ENCODE measurements around the gene RGS7.

The RGS7 gene

DNA sequence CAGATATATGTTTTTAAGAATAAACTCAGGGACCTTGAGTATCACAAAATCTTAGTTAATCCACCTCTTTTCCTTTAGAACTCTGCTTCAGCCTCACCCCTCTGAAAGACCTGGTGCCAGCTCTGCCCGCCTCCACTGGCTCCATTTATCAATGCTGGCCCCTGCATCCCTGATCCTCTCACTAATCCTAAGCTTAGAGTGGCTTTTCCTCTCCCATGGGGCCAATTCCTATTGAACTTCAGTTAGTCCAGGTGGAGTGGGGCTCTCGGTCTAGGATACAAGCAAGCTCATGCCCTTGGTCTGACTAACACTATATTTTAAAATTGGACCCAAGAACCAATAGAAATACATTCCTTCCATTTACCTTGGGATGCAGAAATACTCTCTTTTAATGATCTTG, 87.0 kb downstream of the RGS7 start:
- TF ChIP-seq, protein P1, sequence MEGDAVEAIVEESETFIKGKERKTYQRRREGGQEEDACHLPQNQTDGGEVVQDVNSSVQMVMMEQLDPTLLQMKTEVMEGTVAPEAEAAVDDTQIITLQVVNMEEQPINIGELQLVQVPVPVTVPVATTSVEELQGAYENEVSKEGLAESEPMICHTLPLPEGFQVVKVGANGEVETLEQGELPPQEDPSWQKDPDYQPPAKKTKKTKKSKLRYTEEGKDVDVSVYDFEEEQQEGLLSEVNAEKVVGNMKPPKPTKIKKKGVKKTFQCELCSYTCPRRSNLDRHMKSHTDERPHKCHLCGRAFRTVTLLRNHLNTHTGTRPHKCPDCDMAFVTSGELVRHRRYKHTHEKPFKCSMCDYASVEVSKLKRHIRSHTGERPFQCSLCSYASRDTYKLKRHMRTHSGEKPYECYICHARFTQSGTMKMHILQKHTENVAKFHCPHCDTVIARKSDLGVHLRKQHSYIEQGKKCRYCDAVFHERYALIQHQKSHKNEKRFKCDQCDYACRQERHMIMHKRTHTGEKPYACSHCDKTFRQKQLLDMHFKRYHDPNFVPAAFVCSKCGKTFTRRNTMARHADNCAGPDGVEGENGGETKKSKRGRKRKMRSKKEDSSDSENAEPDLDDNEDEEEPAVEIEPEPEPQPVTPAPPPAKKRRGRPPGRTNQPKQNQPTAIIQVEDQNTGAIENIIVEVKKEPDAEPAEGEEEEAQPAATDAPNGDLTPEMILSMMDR (conservative IDR thresholded peaks at IDR 0.05; ENCODE audit: low read depth) = no peak
- CTCF ChIA-PET = interaction anchor here (0.7 to 0.9 kb wide), 2 partner anchors 10 to 1277 kb away, joined by 3 to 8 read pairs; no protein-coding TSS in a partner anchor
- DNase-seq (ENCODE audit: low spot score) = no peak
- POLR2A ChIA-PET (ENCODE audit: low non-redundant PET) = no interaction called here
- no peak overlapping the region for H3K27ac ChIP-seq

DNA sequence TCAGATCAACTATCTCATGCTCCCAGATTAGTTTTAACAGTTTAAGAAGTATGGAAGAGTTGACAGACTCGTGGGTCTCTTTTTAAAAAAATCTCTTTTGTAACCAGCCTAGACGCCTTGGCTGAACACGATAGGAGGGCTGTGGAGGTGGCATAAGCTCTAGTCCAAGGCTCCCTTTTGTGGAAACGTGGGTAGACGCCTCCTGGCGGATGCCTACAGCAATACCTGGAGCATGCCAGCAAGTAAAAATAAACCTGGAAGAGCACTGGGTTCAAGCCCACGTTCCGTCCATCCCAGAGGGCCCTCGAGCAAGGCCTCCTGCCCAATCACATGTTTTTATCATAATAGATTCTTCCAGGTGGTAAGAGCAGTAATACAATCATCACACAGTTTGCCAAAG, 87.9 kb downstream of the RGS7 start:
- DNase-seq (ENCODE audit: low spot score) = no peak
- no peak overlapping the region for H3K27ac ChIP-seq
- TF ChIP-seq, protein P1 (conservative IDR thresholded peaks at IDR 0.05; ENCODE audit: low read depth) = no peak
- POLR2A ChIA-PET (ENCODE audit: low non-redundant PET) = no interaction called here
- CTCF ChIA-PET = no interaction called here

DNA sequence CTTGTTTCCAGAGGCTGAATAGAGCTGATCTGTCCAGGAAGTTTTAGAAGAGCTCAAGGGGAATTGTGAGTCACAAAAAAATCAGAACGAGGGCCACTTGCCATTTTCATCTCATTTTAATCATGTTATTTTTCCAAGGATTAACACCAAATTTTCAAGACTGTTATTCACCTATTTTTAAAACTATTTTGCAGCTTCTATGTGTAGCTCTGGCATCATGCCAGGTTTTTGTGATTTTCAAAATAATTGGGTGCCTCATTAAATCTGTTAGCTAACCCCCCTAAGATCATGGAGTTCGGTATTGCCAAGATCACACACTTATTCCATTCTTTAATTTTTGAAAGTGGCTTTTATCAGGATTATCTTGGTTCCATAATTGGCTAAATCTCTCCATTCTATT, 90.9 kb downstream of the RGS7 start:
- ChIA-PET CTCF (interaction anchor here (0.5 kb wide), 1 partner anchor 301 kb away, joined by 3 read pairs; no protein-coding TSS in a partner anchor), POLR2A (ENCODE audit: low non-redundant PET) (no interaction called here)

DNA sequence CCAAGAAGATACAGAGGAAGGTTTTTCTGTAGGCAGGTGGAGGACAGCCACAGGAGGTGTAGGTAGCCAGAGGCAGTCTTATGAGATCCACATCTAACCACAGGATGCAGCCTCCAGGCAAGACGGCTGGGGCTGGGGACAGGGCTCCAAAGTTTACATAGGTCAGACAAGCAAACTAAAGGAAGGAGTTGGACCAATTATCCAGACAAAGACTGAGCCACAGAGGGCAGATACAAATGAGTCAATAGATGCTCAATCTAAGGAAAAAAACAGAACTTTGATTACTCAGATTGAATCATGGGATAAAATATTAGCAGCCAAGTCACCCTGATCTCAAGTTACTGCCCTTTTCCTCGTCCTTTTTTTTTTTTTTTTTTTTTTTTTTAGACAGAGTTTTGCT, 91.6 kb downstream of the RGS7 start:
- ChIA-PET CTCF (no interaction called here), POLR2A (ENCODE audit: low non-redundant PET) (no interaction called here)
- DNase-seq (ENCODE audit: low spot score) = no peak
- TF ChIP-seq, protein P1 (conservative IDR thresholded peaks at IDR 0.05; ENCODE audit: low read depth) = no peak
- H3K27ac ChIP-seq = no peak overlapping the region

More for the DNA sequence above, 90.9 kb downstream of the RGS7 start:
- TF ChIP-seq, protein P1 (conservative IDR thresholded peaks at IDR 0.05; ENCODE audit: low read depth) = no peak
- H3K27ac ChIP-seq = no peak overlapping the region
- DNase-seq (ENCODE audit: low spot score) = no peak

DNA sequence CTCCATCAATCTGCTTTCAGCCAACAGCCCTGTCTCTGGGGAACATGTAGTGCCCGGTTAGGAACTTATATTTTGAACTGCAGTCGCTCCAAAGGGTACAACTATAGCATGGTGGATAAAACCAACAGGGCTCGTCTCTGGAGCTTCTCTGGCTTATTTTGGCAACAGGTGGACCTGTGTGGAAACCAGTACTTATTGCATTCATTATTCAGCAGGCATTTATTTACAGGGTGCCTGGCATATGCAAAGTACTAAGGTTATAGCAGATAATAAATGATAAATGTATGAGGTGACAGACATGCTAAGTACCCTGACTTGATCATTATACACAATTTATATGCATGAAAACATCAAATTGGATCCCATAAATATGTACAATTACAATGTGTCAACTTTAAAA, 93.7 kb downstream of the RGS7 start:
- POLR2A ChIA-PET (ENCODE audit: low non-redundant PET) = no interaction called here
- CTCF ChIA-PET = no interaction called here
- TF ChIP-seq, protein P1 (conservative IDR thresholded peaks at IDR 0.05; ENCODE audit: low read depth) = no peak
- no peak for DNase-seq (ENCODE audit: low spot score)
- H3K27ac ChIP-seq = no peak overlapping the region

DNA sequence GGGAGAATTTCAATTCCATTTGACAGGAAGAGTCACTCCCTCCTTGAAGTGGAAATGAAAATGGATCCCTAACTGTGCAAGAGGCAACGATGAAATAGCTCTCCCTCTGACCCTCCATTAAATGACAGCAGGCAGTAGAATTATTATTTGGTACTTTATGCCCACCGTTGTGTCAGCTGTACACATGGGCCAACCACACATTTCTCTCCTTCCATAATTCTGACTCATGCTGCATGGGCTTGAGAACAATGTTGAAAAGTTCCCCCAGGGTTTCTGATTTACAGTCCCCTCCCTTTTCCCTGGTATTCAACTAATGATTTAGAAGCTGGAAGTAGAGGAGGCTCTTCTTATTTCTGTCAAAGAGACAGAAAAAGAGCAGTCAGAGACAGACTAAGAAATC, 103.5 kb downstream of the RGS7 start:
- H3K27ac ChIP-seq = no peak overlapping the region
- TF ChIP-seq, protein P1 (conservative IDR thresholded peaks at IDR 0.05; ENCODE audit: low read depth) = no peak
- POLR2A ChIA-PET (ENCODE audit: low non-redundant PET) = no interaction called here
- CTCF ChIA-PET = no interaction called here
- no peak for DNase-seq (ENCODE audit: low spot score)

DNA sequence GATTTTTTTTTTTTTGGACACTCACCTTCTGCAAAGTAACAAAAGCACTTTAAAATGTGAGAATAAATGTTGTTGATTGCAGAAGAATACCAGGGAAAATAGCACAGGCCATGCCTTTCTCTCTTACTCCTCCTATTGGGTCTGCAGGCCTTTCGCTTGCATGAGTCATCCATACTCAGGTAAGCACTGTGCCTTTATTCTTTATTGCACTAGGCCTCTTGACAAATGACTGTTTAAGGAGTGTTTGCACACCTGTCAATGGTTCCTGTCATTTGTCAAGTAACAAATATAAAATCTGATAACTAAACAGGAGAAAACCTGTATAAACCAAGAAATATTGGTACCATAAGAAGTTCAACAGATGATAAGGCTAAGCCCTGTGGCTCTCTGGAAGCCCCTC, 106.5 kb downstream of the RGS7 start:
- DNase-seq (ENCODE audit: low spot score) = peak; percentile 6
- TF ChIP-seq, protein P1 (conservative IDR thresholded peaks at IDR 0.05; ENCODE audit: low read depth) = no peak
- POLR2A ChIA-PET (ENCODE audit: low non-redundant PET) = no interaction called here
- H3K27ac ChIP-seq = no peak overlapping the region
- CTCF ChIA-PET = no interaction called here
